Effector CD4-positive, alpha-beta T cell (primary cell): Measurements from ENCODE around the gene NOP56.

Experiments
- DNase-seq: peaks from one replicate; pipeline ENCODE4 v3.0.0-alpha.2; 2020
- total RNA-seq: gene quantifications from one replicate; lab custom pipeline; 2026; lab: John Stamatoyannopoulos, UW

Gene NOP56
- 275 reads per million, percentile 95 among the genes with 10 or more reads in this experiment for total RNA-seq

DNA sequence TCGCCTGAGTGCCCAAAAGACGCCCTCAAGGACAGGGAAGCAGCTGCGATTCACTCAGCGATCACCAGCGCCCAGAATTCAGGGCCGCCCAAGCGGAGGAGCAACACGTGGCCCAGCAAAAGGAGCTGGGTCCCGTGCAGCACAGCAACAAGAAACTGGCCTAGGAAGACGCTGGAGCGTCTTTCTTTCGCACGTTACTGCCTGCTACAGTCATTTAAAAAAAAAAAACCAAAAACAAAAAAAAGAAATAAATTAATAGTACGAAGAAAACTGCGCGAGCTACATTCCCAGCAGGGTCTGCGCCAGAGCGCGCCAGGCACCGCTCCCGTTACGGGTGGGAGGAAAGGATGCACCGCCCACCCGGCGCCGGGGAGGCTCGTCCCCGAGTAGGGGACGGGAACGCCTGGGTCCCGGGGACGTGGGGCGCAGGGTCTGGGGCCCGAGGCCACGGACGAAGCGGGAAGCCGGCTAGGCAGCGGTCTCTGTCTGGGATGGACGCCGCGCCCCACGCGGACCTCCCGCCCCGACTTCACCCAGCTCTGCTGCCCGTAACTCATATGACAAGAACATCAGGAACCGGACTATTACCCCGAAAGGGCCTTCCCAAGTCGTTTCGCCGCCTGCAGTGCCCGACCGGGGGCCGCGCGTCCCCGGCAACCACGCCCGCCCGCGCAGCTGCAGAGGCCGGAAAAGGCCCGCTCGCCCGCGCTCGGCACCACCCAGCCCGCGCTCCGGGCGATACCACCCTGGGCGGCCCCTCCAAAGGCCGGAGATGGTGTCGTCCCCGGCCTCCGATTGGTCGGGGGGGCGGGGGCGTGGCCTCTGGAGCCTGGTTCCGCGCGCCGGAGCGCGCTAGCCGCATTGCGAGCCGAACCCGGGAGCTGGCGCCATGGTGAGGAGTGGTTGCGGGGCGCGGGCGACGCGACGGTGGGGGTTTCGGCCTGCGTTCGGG is at the start of gene NOP56:
Gene NOP56, plus strand, starts transcription at position 861 of the 952 bp plus-strand sequence. Its CDS starts 29 bp downstream, at position 890.
- DNase-seq: peak; percentile 92

- DNase-seq: no peak
Observed at GRCh38 chr20:2602746-2603145, 49.7 kb upstream of the NOP56 start.

- DNase-seq: no peak
Observed at GRCh38 chr20:2603816-2604505, 48.5 kb upstream of the NOP56 start.

DNA sequence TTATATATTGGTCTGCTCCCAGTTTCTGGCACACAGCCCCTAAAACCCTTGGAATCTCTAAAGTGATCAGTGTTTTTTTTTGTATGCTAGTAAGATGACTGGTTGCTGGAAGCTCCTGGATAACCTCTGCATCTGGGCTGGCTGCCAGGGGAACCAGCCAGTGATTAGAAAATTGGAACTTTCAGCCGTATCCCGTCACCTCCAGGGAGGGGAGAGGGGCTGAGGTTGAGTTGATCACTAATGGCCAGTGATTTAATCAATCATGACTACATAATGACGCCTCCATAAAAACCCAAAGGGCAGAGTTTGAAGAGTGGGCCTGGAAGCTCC is 48.0 kb upstream of the NOP56 start:
- no peak for DNase-seq

GRCh38 chr20:2606507-2607006 is 45.9 kb upstream of the NOP56 start:
- DNase-seq: no peak

DNA sequence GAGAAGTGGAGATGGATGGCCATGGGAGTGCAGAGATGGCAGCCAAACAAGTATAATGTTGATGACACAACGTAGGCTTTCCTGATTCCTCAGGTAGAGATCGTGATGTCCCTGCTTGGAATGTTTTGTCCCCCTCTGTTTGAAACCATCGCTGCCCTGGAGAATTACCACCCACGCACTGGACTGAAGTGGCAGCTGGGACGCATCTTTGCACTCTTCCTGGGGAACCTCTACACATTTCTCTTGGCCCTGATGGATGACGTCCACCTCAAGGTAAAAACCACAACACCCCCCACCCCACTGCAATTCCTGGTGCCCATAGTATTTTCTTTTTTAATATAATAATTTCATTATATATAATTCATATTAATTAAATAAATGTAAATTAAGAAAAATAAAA is 42.1 kb upstream of the NOP56 start:
- no peak for DNase-seq

- no peak for DNase-seq
Observed at GRCh38 chr20:2610941-2611720, 41.3 kb upstream of the NOP56 start.

DNA sequence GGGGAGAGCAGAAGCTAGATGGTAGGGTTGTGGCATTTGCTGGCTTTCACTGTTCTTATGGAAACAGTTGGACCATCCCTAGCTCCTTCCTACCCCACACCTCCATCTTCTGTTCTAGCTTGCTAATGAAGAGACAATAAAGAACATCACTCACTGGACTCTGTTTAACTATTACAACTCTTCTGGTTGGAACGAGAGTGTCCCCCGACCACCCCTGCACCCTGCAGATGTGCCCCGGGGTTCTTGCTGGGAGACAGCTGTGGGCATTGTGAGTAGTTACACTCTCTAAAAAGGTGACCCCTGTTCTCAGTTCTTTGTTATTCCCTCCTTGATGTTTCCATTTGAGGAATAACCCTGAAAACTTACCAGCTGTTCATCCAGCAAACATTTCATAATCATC is 40.4 kb upstream of the NOP56 start:
- no peak for DNase-seq

GRCh38 chr20:2616634-2617033 is 35.8 kb upstream of the NOP56 start:
- no peak for DNase-seq

GRCh38 chr20:2617099-2617714 is 35.2 kb upstream of the NOP56 start:
- no peak for DNase-seq

GRCh38 chr20:2618815-2619214 is 33.6 kb upstream of the NOP56 start:
- DNase-seq: no peak

- no peak for DNase-seq
Observed at GRCh38 chr20:2619337-2619736, 33.1 kb upstream of the NOP56 start.

DNA sequence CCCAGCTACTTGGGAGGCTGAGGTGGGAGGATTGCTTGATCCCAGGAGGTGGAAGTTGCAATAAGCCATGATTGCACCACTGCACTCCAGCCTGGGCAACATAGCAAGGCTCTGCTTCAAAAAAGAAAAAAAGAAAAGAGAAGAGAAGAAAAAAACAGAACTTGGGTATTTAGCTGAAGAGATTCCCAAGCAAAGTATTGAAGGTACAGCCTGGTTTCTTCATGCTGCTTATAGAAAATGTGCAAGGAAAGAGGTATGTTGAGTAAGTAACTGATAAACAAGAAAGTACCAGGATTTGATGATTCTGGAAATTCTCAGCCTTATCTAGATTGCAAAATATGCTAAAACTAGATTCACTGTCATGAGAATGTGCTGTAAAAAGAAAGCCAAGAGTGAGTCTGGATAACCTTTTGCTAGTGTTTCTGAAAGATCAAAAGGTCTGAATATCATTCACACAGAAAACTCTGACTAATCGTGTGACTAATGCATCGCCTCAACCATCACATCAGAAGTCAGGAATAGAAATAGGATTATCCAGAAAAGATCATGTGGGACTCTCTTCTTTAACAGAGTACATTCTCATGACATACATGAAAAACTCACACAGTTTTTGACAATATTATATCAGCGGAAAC is 32.4 kb upstream of the NOP56 start:
- DNase-seq: no peak

GRCh38 chr20:2624190-2624589 is 28.2 kb upstream of the NOP56 start:
- DNase-seq: no peak

GRCh38 chr20:2625062-2625461 is 27.4 kb upstream of the NOP56 start:
- DNase-seq: no peak

DNA sequence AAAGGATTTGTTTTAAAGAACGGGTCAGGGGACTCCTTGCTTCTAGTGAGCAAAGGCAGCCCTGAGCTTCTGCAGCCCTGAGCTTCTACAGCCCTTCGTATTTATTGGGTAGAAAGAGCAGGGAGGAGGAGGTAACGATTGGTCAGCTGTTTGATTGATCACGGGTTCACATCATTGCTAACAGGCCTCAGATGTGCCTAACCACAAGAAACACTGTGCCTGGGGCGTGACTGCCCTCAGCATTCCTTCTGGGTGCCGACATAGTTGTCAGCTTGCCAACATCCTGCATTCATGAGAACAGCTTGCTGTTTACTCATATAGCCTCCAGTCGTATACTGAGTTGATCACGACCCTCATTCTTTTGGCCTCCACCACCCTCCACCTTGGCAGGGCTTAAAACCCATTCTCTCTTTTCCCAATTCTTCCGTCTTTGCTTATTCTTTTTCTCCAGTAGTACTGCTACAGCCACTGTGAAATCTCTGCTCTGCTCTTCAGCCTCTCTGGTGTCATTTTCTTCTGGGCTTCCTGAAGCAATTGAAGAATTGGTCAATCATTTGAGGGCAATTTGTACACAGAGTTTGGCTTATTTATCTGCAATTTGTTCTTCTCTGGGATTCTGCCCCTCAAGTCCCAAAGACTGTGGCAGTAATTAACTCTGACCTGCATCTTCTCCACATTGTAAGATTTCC is 25.4 kb upstream of the NOP56 start:
- DNase-seq: no peak

DNA sequence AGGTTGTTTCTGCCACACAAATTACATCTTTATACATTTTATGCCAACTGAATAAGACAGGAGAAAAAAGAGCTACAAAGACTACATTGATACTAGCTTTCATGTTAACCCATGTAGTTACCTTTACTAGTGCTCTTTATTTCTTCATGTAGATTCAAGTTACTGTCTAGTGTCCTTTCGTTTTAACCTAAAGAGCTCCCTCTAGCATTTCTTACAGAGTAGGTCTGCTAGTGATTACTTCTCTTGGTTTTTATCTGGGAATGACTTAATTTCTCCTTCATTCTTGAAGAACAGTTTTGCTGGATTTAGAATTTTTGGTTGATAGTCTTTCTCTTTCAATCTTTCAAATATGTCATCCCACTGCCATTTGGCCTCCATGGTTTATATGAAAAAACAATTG is 21.2 kb upstream of the NOP56 start:
- no peak for DNase-seq

DNA sequence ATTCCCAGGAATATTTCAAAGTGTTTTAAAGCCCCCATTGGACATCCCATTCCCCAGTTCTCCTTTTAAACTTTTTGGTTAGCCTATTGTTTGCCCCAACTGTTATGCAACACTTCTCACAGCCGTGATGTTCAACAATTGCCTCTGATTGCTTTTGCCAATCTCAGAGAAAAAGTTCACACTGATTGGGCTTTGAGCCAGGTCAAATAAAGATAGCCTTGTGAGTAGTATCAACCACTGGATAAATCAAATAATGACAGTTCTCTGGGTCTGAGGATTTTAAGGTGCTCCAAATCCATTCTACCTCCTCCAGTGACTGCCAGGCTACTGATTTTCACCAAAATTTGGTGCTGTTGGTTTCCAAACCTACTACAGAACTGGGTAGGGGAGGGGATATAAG is 19.1 kb upstream of the NOP56 start:
- DNase-seq: no peak

DNA sequence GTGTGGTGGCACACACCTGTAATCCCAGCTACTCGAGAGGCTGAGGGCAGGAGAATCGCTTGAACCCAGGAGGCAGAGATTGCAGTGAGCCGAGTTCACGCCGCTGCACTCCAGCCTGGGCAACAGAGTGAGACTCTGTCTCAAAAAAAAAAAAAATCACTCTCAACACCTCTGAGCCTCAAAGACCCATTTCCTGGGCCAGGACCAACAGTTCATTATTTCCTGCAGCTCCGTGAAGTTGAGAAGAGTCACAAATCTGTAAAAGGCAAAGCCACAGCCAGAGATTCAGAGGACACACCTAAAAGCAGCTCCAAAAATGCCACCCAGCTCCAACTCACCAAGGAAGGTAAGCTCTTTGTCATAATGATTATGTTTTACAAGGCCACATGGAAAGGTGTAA is 15.2 kb upstream of the NOP56 start:
- DNase-seq: no peak

DNA sequence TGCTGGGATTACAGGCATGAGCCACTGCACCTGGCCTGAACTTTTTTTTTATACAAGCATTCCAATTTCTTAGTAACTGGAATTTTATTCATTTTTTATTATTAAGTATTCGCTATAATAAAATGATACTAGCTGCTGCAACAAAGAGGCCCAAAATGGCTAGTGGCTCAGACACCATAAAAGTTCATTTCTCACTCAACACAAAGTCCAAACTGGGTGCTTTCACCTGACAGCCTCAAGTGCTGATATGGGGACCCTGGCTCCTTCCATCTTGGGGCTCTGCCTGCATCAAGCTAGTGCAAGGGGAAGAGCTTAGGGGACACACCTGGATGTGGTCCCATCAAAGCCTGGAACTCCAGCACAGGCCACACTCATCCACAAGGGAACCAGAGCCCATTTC is 12.2 kb upstream of the NOP56 start:
- DNase-seq: no peak

DNA sequence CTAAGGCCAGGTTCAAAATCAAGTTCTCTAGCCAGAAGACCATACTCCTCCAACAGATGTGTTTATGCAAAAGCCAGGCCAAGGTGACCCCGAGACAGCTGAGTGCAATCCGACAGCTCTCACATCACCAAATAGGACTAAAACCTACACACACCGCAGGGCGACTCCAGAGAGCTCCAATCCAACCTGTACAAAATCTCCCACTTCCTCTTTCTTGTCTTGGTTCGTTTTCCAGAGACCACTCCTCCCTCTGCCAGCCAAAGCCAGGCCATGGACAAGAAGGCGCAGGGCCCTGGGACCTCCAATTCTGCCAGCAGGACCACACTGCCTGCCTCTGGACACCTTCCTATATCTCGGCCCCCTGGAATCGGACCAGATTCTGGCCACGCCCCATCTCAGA is 11.5 kb upstream of the NOP56 start:
- no peak for DNase-seq

GRCh38 chr20:2643708-2644107 is 8.7 kb upstream of the NOP56 start:
- DNase-seq: no peak
